ENCODE data around the gene PEX19.
"Not testable (repeated sequence)": the region's sequence is repeated elsewhere in the genome, so short reads cannot be mapped to it uniquely, and the experiment has no call there.

The PEX19 gene, protein sequence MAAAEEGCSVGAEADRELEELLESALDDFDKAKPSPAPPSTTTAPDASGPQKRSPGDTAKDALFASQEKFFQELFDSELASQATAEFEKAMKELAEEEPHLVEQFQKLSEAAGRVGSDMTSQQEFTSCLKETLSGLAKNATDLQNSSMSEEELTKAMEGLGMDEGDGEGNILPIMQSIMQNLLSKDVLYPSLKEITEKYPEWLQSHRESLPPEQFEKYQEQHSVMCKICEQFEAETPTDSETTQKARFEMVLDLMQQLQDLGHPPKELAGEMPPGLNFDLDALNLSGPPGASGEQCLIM

DNA sequence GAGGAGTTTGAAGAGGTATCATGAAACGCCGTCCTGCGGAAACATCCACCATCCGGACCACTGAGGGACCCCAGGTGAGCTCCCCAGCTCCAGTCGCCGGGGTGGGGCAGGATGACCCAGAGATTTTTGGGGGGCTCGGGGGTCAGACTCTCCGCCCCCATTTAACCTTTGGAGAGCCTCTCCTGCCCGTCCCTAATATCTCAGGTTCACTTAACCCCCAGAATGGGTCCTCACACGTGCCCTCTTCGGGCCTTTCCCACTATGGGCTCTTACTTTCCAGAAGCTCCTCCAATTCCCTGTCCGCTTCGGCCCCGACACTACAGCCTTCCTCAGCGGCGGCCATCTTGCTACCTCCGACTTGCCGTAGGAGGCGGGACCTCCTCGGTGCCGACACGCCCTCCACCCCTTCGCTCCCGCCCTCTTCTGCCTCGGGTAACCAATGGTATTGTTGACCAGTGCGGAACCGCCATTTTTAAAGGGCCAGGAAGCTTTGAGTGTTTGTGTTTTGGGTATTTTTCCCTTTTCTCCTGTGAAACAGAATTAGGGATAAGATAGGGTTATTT lies at the start of gene PEX19:
PEX19 (minus strand) TSS at position 352 of the 563 bp plus-strand sequence; CDS start at position 343, 9 bp downstream.
- peak; percentile 95 to 96 for DNase-seq

DNA sequence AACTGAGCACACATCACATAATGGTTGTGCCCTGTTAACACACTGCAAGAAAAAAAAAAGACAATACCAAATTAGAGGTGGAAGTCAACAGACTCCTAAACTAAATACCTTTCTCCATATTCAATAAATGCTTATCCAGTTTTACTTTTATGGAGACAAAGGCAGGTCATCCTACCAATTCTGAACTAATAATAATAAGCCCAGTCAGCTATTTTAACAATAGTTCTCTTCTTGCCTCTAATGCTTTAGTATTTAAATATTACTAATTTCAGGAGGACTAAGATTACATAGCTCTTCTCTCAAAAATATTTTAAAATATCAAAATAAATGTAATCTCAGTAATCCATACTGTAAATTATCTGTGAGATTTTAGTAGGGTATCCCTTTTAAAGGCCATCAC lies 47.6 kb upstream of the PEX19 start:
- DNase-seq = no peak

DNA sequence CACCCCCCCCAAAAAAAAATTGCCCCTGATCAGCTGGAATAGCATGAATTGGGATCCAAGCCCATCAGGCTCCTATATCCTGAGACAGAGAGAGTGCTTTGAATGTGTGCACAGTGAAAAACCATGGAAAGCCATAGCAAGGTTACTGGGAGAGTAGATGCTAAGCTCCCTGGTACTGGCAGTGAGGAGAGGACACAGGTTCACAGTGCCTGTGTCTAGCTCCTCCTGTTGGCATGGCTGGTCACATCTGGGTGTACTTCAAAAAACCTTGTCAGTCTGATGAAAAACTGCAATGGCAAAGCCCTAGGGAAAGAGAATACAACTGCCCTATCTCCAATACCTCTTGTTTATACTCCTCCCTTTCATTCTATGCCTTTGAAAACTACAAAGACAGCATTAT lies 45.2 kb upstream of the PEX19 start:
- DNase-seq = no peak

DNA sequence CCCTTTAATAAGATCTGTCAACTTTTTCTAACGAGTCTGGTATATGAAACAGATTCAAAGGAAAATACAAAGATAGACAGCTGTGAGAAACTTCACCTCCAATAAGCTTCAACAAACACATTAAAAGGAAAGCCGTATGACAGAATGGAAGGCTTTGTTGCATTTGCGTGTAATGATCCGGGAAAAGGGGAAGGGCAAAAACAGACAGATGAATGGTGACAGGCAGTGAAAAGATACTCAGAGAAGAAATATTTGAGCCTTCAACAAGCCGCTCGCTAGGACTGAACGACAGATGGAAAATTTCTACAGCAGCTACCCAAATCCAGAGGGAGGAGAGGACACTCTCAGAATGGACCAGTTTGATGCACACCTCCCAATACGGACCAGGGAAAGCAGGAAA lies 43.3 kb upstream of the PEX19 start:
- no peak for DNase-seq

DNA sequence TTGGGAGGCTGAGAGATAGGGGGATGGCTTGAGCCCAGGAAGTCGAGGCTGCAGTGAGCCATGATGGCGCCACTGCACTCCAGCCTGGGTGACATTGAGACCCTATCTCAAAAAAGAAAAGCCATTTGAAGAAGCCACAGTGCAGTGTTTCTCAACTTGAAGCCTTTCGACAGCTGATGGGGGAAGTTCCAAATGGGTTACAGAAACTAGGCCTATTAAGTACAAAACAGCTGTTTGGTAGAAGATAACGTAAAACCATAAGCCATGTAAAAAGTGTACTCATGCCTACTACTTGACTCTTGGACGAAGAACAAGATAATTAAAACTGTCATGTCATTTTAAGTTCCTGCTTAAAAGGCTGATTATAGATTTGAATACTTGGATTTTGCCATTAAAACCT lies 41.5 kb upstream of the PEX19 start:
- DNase-seq = no peak

DNA sequence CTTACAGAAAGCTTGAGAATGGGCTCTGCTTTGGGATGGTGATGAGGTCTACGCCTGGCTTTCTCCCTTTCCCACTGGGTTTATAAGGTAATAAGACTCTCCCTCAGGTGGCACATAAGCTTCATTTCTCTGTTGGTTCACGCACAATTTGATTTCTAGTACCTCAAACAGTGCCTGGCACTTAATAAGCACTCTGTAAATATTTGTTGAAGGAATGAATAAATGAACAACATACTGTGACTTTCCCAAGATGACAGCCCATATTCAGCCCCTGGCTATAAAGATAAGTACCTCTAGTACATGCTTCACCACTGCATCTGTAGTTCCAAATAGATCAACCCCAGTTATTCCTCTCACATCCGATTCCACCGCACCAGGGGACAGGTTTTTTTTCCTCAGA lies 40.3 kb upstream of the PEX19 start:
- DNase-seq = no peak

DNA sequence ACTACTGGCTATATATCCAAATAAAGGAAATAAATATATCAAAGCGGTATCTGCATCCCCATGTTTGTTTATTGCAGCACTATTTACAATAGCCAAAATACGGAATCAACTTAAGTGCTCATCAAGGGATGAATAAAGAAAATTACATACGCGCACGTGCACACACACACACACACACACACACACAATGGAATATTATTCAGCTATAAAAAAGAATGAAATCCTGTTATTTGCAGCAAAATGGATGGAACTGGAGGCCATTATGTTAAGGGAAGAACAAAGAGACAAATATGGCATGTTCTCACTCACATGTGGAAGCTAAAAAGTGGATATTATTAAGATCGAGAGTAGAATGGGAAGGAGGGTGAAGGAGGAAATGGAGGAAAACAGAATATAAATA lies 37.9 kb upstream of the PEX19 start:
- no peak for DNase-seq

DNA sequence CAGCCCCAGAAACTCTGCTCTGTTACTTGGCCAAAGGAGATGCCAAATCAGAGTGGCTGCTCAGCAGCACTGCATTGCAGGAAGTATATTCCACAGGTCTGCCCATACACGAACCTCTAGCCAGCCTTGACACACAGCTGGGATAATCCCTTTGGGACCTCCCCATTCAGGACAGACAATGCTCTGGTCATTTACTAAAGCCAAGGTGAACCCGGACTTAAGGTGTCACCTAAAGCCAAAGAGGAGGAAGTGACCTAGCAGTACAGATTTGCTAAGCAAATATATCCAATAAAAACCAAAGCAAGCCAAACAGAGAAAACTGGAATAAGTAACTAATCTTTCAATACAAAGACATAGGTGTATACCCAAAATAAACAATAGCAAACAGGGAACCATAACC lies 30.4 kb upstream of the PEX19 start:
- DNase-seq = no peak

DNA sequence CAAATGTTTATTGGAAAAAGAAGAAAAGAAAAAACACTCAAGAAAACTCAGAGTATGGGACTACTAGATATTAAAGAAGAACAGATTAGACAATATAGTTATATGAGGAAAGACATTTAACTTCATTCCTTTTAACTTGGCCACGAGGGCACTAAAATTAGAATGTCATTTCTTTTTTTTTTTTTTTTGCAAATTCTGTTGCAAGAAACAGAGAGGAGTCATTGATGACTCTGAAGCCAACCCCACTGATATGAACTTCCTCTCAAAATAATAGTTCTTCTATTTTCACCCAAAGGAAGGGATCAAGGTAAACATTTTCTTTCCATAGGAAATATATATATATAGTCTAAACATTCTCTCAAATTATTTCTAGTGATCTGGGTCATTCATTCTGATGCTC lies 24.6 kb upstream of the PEX19 start:
- no peak for DNase-seq

DNA sequence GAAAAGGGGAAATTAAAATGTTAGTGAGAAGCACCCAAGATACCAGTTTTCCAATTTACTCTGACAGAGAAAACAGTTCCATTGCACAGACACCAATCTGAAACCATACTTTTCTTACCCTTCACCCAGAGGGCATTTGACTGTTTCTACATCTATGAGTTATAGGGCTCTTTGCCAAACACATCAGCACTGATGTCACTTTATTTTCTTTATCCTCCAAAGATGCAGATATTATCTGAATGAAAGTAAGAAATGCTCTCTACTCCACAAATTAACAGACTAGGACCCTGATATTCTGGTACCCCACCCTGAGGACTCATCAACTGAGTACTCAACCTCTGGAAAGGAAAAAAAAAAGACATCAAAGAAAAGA lies 24.2 kb upstream of the PEX19 start:
- no peak for DNase-seq

DNA sequence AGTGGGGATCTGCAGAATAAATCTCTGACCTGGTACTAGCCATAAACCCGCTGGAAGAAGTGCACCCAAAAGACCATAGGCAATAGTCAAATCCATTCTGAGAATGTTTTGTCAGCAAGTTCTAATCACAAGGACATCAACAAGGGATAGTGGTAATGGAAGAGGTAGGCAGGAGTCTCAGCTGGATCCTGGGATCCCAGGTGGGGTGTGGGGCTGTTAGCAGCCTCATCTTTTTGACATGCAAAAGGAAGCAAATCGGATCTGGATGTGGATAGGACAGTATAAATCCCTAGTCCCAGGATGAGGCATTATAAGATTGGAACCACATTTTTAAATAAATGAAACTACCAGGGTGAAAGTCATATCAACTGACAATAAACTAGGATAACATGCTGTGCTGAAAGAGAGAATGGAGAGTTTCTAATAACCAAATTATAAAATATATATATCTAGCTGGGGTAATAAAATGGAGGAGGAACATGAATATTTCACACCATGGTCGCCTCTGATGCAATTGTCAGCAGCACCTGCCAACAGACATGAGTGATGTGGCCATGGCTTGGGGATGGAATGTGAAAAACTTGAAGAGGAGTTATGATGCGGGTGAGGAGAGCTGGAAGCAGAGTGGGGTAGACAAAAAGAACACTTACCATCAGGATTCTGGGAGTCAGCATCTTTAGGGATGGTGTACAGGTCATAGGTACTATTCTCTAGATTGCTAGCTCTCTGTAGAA lies 23.7 kb upstream of the PEX19 start:
- no peak for DNase-seq

DNA sequence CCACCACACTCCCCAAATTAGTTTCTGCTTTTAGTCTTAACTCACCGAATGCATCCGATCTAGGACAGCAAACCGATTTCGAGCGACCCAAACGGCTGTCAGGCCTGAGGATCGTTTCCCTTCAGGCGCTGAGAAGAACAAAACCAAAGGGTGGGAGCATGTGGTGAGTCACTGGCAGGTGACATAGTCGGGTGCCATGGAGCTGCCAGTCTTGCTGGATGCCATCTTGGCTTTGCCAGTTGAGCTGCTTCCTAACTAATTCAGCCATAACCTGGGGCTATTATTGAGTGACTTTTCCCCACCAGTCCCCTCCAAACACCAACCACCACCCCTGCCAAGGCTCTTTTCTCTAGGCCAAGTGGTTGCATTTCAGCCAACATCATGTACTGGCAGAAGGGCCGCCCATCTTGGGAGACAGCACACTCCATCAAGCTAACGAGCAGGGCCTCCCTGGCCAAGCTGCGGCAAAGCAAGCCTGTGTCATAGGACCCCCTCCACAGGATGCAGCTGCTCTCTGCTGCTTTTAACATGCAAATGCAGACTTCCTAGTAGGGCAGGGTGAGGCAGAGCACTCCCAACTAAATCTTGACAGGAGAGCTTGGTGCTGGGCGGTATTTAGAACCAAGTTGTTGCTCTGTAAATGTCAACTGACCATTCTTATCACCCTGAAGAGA lies 22.3 kb upstream of the PEX19 start:
- DNase-seq = no peak

DNA sequence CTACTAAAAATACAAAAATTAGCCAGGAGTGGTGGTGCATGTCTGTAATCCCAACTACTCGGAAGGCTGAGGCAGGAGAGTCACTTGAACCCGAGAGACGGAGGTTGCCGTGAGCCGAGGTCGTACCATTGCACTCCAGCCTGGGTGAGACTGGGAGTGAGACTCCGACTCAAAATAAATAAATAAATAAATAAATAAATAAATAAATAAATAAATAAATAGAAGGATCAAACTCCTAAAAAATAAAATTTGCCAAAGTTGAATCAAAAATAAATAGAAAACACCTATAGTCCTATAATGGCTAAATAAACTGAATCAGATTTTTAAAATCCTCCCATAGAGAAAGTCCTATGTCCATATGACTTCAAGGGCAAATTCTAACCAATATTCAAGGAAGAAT lies 15.2 kb upstream of the PEX19 start:
- no peak for DNase-seq

DNA sequence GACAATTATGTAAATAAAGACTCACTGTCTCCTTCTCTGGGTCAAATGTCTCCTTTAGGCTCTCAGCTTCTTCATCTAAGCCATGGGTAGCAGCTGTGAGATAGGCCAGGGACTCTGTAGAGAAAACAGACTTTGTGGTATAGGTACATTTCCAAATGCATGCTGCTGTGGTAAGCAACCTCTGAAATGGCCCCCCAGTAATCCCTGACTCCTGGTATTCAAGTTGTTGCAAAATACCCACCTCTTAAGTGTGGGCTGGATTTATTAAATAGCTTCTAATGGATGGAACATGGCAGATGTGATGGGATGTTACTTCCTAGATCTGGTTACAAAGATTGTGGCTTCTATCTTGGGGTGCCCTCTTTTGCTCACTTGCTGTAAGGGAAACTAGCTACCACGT lies 11.1 kb upstream of the PEX19 start:
- no peak for DNase-seq

DNA sequence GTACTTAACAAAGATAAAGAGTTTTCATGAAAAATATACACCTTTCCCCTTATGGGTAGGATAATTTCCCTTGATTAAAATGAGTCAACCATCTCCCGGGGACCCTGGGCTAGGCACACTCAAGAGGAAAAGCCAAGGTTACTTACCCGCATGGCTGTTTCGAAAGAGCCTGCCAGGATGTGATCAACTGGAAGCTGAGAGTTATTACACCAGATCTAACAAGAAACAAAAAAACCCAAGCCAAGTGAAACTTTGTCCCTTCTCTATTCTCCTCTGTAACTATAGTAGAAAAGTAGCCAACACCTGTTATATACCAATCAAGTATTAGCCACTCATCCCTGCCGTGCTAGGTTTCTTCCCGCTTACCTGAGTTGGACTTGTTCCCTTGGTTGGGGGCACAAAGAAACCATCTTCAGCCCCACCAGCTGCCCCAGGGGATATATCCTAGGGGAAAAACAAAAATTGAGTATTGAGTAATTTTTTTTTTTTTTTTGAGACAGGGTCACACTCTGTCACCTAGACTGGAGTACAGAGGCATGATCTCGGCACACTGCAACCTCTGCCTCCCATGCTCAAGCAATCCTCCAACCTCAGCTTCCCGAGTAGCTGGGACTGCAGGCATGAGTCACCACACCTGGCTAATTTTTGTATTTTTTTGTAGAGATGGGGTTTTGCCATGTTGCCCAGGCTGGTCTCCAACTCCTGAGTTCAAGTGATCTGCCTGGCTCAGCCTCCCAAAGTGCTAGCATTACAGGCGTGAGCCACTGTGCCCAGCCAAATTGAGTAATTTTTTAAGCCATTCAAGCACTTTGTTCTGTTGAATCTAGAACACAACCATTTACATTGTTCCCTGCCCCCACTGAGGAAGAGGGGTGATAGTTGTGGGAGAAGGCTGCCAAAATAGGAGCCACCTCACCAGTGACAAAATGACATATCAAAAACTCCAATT lies 8.4 kb upstream of the PEX19 start:
- no peak for DNase-seq

DNA sequence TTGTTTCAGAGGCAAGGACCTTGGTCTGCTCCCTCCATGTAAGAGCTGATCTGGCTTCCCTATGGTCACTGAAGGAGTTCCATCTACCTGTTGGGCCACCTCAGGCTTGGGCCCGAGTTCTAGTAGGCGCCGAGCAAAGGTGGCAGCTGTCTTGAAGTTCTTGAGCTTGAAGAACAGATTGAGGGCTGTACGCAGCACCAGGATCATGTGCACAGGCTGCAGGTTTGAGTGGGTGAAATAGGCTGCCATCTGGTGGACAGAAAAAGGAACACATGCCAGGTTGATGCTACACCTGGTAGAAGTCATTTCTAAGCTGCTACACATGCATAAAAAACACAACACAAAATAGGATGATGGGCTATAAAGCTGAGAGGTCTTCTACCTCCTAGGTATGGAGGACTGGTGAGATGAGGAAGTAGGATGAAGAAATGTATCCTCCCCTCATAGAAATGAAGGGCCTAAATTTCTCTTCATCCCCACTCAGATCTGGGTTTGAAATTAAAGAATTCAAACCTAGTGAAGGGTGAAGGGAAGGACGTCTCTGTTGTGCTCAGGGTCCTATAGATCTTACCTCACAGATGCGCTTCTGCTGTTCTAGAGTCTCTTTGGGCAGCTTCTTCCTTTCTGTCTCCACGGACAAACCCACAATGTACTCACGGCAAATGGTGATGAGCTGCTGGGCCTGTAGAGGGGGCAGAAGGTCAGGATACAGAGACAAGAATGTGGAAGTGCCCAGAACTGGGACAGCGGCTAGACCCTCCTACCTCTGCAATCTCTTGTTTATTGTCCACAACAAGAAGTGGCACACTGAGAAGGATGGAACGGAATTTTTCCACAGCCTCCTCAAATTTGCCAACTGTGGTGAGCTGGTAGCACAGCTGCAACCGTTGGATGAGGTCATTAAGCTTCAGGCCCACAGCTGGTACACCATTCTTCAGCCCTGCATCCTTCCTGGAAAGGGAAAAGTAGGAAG lies 6.6 kb upstream of the PEX19 start:
- DNase-seq = peak; percentile 57 to 68

DNA sequence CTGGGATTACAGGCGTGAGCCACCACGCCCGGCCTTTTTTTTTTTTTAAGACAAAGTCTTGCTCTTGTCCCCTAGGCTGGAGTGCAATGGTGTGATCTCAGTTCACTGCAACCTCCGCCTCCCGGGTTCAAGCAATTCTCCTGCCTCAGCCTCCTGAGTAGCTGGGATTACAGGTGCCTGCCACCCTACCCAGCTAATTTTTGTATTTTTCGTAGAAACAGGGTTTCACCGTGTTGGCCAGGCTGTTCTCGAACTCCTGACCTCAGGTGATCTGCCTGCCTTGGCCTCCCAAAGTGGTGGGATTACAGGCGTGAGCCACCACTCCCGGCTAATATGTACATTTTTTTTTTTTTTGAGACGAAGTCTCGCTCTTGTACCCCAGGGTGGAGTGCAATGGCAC lies 2.8 kb upstream of the PEX19 start:
- DNase-seq = not testable (repeated sequence)

DNA sequence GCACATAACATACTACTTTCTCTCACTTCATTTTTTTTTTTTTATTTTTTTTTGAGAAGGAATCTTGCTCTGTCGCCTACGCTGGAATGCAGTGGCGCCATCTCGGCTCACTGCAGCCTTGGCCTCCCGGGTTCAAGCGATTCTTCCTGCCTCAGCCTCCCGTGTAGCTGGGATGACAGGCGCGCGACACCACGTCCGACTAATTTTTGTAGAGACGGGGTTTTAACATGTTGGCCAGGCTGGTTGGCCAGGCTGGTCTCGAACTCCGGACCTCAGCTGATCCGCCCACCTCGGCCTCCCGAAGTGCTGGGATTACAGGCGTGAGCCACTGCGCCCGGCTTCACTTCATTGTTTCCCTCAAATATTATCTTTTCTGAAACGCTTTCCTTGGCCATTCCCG lies 573 bp upstream of the PEX19 start:
- DNase-seq = no peak

DNA sequence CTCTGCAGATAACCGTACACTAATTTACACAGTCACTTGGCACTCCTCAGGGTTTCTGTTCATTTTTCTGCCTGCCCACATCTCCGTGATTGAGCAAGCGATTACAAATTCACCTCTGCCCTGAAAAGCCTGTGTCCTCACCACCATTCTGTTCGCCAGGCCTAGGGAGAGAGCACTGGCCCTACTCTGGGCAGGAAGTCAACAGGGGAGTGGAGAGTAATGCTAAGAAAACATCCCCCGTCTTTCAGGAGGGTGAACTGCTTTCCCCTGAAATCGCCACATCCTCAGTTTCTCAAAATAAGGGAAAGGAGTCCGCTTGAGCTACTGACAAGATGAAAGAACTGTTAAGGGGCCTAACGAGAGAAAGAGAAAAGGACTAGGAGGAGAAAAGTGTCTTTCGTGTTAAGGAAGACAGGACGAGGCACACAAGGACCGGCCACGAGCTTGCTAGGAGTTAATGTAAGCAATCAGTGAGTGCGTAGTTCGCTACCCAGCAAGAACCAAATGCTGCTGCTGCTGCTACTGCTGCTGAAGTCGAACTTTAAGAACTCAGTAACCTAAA lies 632 bp downstream of the PEX19 start:
- peak in 1 of 2 donors; percentile 5 for DNase-seq

DNA sequence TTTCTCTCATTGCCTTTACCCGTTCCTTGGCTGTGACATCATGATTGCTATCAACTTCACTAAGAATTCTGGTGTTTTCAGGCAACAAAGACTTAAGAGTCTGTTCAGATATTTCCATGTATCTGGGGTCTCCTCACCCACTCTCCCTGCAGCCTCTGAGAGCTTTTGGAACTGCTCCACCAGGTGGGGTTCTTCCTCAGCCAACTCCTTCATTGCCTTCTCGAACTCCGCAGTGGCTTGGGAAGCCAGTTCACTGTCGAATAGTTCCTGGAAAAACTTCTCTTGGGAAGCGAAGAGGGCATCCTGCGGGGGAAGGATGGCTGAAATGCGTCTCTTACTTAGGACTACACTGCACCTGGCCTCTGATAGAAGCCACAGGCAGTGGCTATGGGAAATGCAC lies 2.1 kb downstream of the PEX19 start:
- DNase-seq = no peak

DNA sequence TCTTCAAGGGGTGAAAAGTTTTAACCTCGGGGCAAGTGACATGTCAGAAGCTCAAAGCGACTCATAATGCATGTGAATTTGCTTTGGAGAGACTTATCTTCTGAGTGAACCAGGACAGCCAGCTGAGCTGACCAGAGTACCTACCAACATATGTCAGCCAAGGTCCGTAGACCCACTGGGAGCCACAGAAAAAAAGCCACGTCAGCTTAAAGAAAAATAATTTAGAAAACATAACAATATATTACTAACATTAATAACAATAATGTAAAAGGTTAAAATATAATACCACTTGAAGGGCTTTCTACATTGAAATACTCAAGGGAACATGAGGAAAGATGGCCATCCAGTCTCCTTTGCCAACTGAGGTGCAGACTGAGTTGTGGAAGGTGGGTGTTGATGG lies 6.9 kb downstream of the PEX19 start:
- no peak for DNase-seq
